HG03064 (cell line): ENCODE results near the gene GSTT2.
"Not testable (repeated sequence)": the region's sequence is repeated elsewhere in the genome, so short reads cannot be mapped to it uniquely, and the experiment has no call there.

Experiments used
- ATAC-seq: cut with Tn5 transposase; IDR thresholded peaks from one replicate; pipeline ENCODE4 v1.9.1; 2021; ENCODE audit warnings: low read depth; ENCODE audit not compliant: unreplicated experiment

GSTT2 gene

GRCh38 chr22:23979557-23980240 lies at the start of gene GSTT2:
TSS of gene GSTT2 (plus strand) at chr22:23980134.
- not testable (repeated sequence) for ATAC-seq

GRCh38 chr22:23938328-23939016 lies 41.5 kb upstream of the GSTT2 start:
- ATAC-seq = no peak

- no peak for ATAC-seq
Measured at GRCh38 chr22:23939017-23939357, 40.9 kb upstream of the GSTT2 start.

GRCh38 chr22:23940166-23940565 lies 39.8 kb upstream of the GSTT2 start:
- not testable (repeated sequence) for ATAC-seq

- ATAC-seq = not testable (repeated sequence)
Measured at GRCh38 chr22:23947391-23947790, 32.5 kb upstream of the GSTT2 start.

GRCh38 chr22:23949764-23950163 lies 30.2 kb upstream of the GSTT2 start:
- not testable (repeated sequence) for ATAC-seq

GRCh38 chr22:23951383-23951782 lies 28.6 kb upstream of the GSTT2 start:
- ATAC-seq = not testable (repeated sequence)

GRCh38 chr22:23952794-23953405 lies 27.0 kb upstream of the GSTT2 start:
- ATAC-seq = not testable (repeated sequence)

GRCh38 chr22:23953485-23953884 lies 26.4 kb upstream of the GSTT2 start:
- not testable (repeated sequence) for ATAC-seq

- ATAC-seq = not testable (repeated sequence)
Measured at GRCh38 chr22:23954193-23954990, 25.5 kb upstream of the GSTT2 start.

- ATAC-seq = not testable (repeated sequence)
Measured at GRCh38 chr22:23954991-23955305, 25.0 kb upstream of the GSTT2 start.

GRCh38 chr22:23955886-23956285 lies 24.0 kb upstream of the GSTT2 start:
- ATAC-seq = not testable (repeated sequence)

- not testable (repeated sequence) for ATAC-seq
Measured at GRCh38 chr22:23956301-23956900, 23.5 kb upstream of the GSTT2 start.

- not testable (repeated sequence) for ATAC-seq
Measured at GRCh38 chr22:23961084-23961771, 18.7 kb upstream of the GSTT2 start, which contains the start of gene GSTT2B. TSS of gene GSTT2B (minus strand) at chr22:23961195. CDS start at chr22:23961131, 64 bp downstream.

GRCh38 chr22:23966094-23966493 lies 13.8 kb upstream of the GSTT2 start:
- peak; percentile 16 for ATAC-seq

GRCh38 chr22:23966568-23966967 lies 13.4 kb upstream of the GSTT2 start, which contains the start of gene DDTL:
TSS of gene DDTL (plus strand) at chr22:23966888. CDS start at chr22:23966915, 27 bp downstream.
- ATAC-seq = peak; percentile 80

- ATAC-seq = no peak
Measured at GRCh38 chr22:23969071-23969470, 10.9 kb upstream of the GSTT2 start.

GRCh38 chr22:23970201-23970641 lies 9.7 kb upstream of the GSTT2 start:
- ATAC-seq = no peak

GRCh38 chr22:23970816-23971486 lies 9.0 kb upstream of the GSTT2 start:
- no peak for ATAC-seq
